HUES48 (cell line): ENCODE results near the gene UBP1.
"Not testable (repeated sequence)": the region's sequence is repeated elsewhere in the genome, so short reads cannot be mapped to it uniquely, and the experiment has no call there.

Source experiments
- H3K27ac ChIP-seq: one replicate; pipeline ENCODE4 v1.7.0; 2013; ENCODE audit warnings: low read depth, low read length, inconsistent platforms
- H3K27me3 ChIP-seq: 2 replicates; pipeline ENCODE4 v1.6.1; 2013; ENCODE audit warnings: mild to moderate bottlenecking, low read length; ENCODE audit not compliant: control insufficient read depth, insufficient read depth
- H3K36me3 ChIP-seq: 2 replicates; pipeline ENCODE4 v1.6.1; 2013; ENCODE audit warnings: low read length; ENCODE audit not compliant: control insufficient read depth, insufficient read depth
- H3K4me1 ChIP-seq: 2 replicates; pipeline ENCODE4 v1.6.1; 2013; ENCODE audit warnings: mild to moderate bottlenecking, low read length; ENCODE audit not compliant: control insufficient read depth, insufficient read depth
- H3K4me3 ChIP-seq: 2 replicates; pipeline ENCODE4 v1.5.1; 2013; ENCODE audit warnings: mild to moderate bottlenecking, low read depth, low read length
- H3K9ac ChIP-seq: 2 replicates; pipeline ENCODE4 v1.6.1; 2013; ENCODE audit warnings: mild to moderate bottlenecking, low read depth, low read length, moderate library complexity
- H3K9me3 ChIP-seq: 2 replicates; pipeline ENCODE4 v1.6.1; 2013; ENCODE audit warnings: low read length; ENCODE audit not compliant: control insufficient read depth, insufficient read depth

Gene UBP1, protein sequence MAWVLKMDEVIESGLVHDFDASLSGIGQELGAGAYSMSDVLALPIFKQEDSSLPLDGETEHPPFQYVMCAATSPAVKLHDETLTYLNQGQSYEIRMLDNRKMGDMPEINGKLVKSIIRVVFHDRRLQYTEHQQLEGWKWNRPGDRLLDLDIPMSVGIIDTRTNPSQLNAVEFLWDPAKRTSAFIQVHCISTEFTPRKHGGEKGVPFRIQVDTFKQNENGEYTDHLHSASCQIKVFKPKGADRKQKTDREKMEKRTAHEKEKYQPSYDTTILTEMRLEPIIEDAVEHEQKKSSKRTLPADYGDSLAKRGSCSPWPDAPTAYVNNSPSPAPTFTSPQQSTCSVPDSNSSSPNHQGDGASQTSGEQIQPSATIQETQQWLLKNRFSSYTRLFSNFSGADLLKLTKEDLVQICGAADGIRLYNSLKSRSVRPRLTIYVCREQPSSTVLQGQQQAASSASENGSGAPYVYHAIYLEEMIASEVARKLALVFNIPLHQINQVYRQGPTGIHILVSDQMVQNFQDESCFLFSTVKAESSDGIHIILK

DNA sequence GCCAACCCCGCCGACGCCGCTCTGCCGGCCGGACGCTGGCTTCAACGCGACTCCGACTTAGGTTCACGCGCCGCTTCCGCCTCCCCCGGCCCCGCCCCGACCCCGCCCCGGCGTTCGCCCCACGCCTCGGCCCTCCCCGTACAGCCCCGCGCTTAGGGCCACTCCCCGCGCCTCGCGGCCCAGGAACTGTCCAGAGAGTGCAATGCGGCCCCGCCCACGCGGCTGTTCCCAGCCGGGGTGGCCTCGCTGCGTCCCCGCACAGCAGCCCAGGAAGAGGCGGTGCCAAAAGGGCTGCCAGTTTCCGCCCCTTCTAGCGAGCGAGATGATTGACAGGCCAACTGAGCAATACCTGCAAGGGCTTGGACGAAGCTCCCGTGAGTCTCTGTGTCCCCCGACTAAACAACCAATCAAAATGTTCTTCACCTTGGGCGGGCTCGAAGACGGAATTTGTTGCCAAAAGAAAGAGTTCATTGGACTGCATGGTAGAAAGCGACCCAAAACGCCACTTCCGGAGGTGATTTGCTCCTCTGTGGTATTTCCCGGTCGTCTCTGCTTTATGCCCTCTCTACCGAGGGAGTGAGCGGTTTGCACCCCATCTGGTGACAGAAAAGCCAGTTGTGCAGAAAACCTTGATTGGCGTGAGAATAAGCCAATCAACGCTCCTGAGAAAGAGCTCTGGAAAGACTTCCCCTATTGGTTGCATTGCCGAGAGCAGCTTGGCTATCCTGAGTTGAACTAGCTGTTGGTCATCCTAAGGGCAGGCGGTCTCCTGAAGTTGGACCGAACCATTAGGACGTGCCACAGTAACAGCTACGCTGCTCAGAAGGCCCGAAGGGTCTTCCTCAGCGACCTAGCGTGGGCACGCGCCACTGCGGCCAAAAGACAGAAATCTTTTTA is at the start of gene UBP1:
Gene UBP1 (minus strand): TSS at position 78 of the 897 bp plus-strand sequence. CDS start 557 bp downstream, outside the sequence.
- peaks cover 37% of the 10 kb centered on the region for H3K4me1 ChIP-seq
- H3K9me3 ChIP-seq = no peaks in the 10 kb centered on the region
- peak within 1 kb of the TSS; percentile 95 for H3K27ac ChIP-seq
- peak within 1 kb of the TSS; percentile 92 for H3K9ac ChIP-seq
- no peaks in the 10 kb centered on the region for H3K27me3 ChIP-seq
- H3K4me3 ChIP-seq = peak within 1 kb of the TSS; percentile 78
- no peaks in the 10 kb centered on the region for H3K36me3 ChIP-seq

DNA sequence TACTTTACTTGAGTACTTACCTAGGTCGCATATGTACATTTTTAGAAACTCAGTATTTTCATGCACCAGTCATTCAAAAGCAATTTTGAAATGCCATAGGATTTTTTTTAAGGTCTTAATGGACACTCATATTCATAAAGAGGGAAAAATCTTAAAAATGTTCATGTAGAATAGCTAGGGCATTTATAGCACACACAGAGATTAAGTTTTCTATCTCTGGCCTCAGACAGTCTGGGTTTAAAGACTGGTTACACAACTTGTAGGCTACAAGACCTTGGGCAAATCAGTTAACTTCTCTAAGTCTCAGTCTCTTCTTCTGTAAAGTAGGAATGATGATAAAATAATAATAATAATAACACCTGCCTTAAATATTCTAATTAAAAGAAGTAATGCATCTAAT is 48.5 kb upstream of the UBP1 start:
- no peak overlapping the region for H3K4me3 ChIP-seq
- no peak overlapping the region for H3K27ac ChIP-seq
- H3K27me3 ChIP-seq = no peaks in the 10 kb centered on the region
- no peak overlapping the region for H3K9ac ChIP-seq
- no peaks in the 10 kb centered on the region for H3K4me1 ChIP-seq
- H3K9me3 ChIP-seq = no peaks in the 10 kb centered on the region
- no peaks in the 10 kb centered on the region for H3K36me3 ChIP-seq

DNA sequence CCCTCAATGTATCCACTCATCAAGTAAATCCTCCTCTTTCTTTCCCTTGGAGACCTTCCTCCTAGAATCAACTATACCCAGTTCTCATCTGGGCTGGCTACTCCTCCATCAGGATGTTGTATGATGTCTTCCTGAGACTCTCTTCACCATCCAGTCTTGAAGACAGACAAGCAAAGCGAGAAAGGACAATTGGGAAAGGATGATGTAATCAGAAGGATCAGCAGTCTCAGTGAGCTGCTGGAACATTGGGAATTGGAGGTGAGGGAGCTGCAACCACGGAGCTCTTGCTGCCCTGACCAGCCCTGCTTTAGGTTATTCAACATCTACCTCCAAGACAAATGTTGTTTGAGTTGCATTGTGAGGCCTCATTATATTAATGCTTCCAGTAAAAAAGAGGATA is 48.0 kb upstream of the UBP1 start:
- Histone ChIP-seq H3K9ac (no peak overlapping the region), H3K9me3 (no peaks in the 10 kb centered on the region), H3K27me3 (no peaks in the 10 kb centered on the region), H3K36me3 (no peaks in the 10 kb centered on the region), H3K4me1 (no peaks in the 10 kb centered on the region), H3K4me3 (no peak overlapping the region), H3K27ac (no peak overlapping the region)

DNA sequence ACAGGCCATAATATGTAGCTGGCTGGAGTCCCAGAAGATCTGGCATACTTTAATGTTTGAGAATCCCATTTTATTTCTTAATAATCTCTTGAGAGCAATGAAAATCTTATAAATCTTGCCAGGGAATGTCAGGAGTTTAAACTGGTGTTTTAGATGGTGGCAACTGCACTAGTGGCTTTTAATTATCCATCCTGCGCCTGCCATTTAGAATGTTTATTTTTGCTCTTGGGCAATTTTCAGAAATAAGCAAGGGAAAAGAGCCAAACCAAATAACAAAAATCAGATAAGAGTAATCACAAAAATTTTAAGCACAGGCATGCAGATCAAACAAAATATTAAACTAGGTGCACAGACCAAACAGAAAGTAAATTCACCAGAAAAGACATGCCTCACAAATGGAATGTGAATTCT is 41.9 kb upstream of the UBP1 start:
- no peaks in the 10 kb centered on the region for H3K4me1 ChIP-seq
- no peak overlapping the region for H3K9ac ChIP-seq
- H3K36me3 ChIP-seq = no peaks in the 10 kb centered on the region
- no peaks in the 10 kb centered on the region for H3K27me3 ChIP-seq
- H3K9me3 ChIP-seq = peaks cover 22% of the 10 kb centered on the region
- H3K27ac ChIP-seq = no peak overlapping the region
- H3K4me3 ChIP-seq = no peak overlapping the region

DNA sequence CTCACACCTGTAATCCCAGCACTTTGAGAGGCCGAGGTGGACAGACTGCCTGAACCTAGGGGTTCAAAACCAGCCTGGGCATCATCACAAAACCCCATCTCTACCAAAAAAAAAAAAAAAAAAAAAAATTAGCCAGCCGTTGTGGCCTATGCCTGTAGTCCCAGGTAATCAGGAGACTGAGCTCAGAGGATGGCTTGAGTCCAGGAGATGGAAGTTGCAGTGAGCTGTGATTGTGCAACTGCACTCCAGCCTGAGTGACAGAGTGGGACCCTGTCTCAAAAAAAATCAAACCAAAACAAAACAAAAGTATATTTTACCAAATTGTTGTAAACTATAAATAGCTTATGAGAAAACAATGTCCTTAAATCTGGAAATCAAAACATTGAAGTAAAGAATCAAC is 34.7 kb upstream of the UBP1 start:
- no peaks in the 10 kb centered on the region for H3K4me1 ChIP-seq
- no peaks in the 10 kb centered on the region for H3K27me3 ChIP-seq
- H3K36me3 ChIP-seq = no peaks in the 10 kb centered on the region
- no peak overlapping the region for H3K27ac ChIP-seq
- no peak overlapping the region for H3K9ac ChIP-seq
- peaks cover 3% of the 10 kb centered on the region for H3K9me3 ChIP-seq
- no peak overlapping the region for H3K4me3 ChIP-seq

DNA sequence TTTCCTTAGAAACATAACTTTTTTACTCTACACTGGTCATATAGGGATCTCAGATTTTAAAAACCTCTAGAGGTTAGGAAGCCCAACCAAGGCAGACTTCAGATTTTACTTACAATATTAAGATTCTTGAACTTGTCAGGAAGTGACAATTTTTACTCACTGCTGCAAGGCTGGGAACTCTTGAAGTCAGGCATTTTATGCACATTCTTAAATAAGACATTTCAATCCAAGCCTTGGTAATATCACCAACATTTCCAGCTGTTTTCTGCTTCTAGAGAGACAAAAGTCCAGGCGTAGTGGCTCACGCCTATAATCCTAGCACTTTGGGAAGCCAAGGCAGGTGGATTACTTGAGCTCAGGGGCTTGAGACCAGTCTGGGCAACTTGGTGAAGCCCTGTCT is 33.6 kb upstream of the UBP1 start:
- Histone ChIP-seq H3K27ac (no peak overlapping the region), H3K4me1 (no peaks in the 10 kb centered on the region), H3K36me3 (no peaks in the 10 kb centered on the region), H3K9me3 (no peaks in the 10 kb centered on the region; the same call in 1 of the 2 replicates), H3K9ac (no peak overlapping the region), H3K27me3 (no peaks in the 10 kb centered on the region), H3K4me3 (no peak overlapping the region)

DNA sequence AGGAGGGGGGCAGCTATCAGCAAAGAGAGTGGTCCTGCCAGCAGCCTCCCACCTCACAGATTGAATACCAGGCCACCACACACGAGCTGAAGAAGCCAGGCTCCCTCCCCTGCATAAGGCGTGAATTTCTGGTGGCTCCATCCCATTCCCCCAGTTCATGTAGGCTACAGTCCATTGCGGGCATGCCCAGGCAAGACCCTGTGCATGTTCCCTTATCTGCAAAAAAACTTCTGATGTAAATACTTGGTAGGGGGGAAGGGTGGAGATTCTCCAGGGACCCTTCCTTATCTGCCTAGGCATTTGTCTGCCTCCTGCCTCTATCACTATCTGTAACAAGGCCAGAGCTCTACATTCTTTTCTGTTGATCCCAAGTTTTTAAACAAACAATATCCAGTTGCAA is 27.6 kb upstream of the UBP1 start:
- H3K9ac ChIP-seq = no peak overlapping the region
- H3K36me3 ChIP-seq = no peaks in the 10 kb centered on the region
- H3K4me1 ChIP-seq = no peaks in the 10 kb centered on the region
- H3K27me3 ChIP-seq = no peaks in the 10 kb centered on the region
- H3K9me3 ChIP-seq = peaks cover 21% of the 10 kb centered on the region
- H3K27ac ChIP-seq = no peak overlapping the region
- H3K4me3 ChIP-seq = no peak overlapping the region

DNA sequence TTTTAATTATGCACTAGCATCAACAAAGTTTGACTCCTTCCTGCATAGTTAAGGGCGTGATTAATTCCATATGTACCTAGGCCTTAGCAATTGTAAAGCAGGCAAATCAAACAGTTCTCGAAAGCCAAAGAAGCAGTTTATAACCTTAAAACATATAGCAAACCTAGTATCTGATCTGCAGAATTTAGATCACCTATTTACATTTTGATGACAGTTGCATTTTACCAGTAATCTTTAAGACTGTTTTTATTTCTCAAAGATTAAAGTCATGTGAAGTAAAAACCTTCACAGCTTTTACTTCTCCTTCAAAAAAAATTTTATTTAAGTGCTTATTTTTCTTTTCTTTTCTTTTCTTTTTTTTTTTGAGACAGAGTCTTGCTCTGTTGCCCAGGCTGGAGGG is 20.9 kb upstream of the UBP1 start:
- Histone ChIP-seq H3K4me1 (no peaks in the 10 kb centered on the region), H3K9me3 (peaks cover 31% of the 10 kb centered on the region), H3K9ac (no peak overlapping the region), H3K27ac (no peak overlapping the region), H3K27me3 (no peaks in the 10 kb centered on the region), H3K36me3 (no peaks in the 10 kb centered on the region), H3K4me3 (no peak overlapping the region)

DNA sequence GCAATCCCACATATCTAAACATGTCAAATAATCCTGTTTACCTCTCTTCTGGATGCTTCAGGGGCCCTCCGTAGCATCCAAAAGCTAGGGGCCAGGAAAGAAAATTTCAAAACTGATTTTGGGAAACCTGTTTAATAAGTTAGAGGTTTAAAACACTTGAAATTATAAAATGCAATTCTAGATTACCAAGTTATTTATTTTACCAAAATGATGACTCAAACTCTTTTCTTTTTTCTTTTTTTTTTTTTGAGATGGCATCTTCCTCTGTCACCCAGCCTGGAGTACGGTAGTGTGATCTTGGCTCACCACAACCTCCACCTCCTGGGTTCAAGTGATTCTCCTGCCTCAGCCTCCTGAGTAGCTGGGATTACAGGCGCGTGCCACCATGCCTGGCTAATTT is 19.4 kb upstream of the UBP1 start:
- not testable (repeated sequence) for H3K27ac ChIP-seq, H3K4me3 ChIP-seq, H3K27me3 ChIP-seq, H3K36me3 ChIP-seq, H3K4me1 ChIP-seq, H3K9ac ChIP-seq
- peaks cover 31% of the 10 kb centered on the region for H3K9me3 ChIP-seq

DNA sequence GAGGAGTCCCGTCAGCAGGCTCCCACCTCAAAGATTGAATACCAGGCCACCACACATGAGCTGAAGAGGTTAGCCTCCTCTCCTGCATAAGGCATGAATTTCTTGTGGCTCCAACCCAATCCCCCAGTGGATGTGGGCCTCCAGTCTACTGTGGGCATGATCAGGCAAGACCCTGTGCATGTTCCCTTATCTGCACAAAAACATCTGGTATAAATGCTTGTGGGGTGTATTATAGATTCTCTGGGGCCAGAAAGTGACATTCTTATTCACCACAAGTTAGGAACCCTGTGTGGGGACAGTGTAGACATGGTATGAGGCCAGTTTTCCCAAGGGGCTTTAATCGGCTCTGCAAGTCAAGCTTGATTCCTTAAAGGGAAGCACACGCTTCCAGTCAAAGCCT is 18.2 kb upstream of the UBP1 start:
- Histone ChIP-seq H3K4me3 (no peak overlapping the region), H3K27ac (no peak overlapping the region)

DNA sequence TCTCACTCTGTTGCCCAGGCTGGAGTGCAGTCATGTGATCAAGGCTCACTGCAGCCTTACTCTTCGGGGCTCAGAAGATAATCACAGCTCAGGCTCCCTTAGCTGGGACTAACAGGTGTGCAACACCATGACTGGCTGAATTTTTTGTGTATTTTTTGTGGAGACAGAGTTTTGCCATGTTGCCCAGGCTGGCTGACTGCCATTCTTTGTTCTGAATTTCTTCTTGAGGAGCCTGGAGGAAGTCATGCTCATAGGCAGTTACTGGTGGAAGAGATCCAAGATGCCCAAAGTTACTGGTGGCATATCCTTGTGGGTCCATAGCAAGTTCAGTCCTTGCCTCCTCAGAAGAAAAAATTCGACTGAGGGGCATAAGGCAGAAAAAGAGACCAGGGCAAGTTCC is 16.6 kb upstream of the UBP1 start:
- peaks cover 31% of the 10 kb centered on the region for H3K9me3 ChIP-seq
- H3K27ac ChIP-seq = no peak overlapping the region
- H3K4me3 ChIP-seq = no peak overlapping the region
- no peaks in the 10 kb centered on the region for H3K27me3 ChIP-seq
- H3K4me1 ChIP-seq = no peaks in the 10 kb centered on the region
- no peak overlapping the region for H3K9ac ChIP-seq
- peaks cover 3% of the 10 kb centered on the region; the same call in 1 of the 2 replicates for H3K36me3 ChIP-seq

More for the DNA sequence above, 18.2 kb upstream of the UBP1 start:
- peaks cover 31% of the 10 kb centered on the region for H3K9me3 ChIP-seq
- no peak overlapping the region for H3K9ac ChIP-seq
- peaks cover 3% of the 10 kb centered on the region; the same call in 1 of the 2 replicates for H3K36me3 ChIP-seq
- no peaks in the 10 kb centered on the region for H3K4me1 ChIP-seq
- H3K27me3 ChIP-seq = no peaks in the 10 kb centered on the region
